Breast epithelium (tissue), 3 donors: ENCODE data around the gene GLRX.
"Not testable (repeated sequence)": the region's sequence is repeated elsewhere in the genome, so short reads cannot be mapped to it uniquely, and the experiment has no call there.

ENCODE experiments used
- POLR2A ChIP-seq: fragments of 450-650 bp; IDR thresholded peaks from one replicate; pipeline ENCODE4 v1.6.1; 2016; ENCODE audit warnings: antibody characterized with exemption, mild to moderate bottlenecking, moderate library complexity
- POLR2AphosphoS5 ChIP-seq, 3 donors: sonication (generic); formaldehyde crosslinking; IDR thresholded peaks; one replicate each; pipeline ENCODE4 v1.6.1; 2017; ENCODE audit warnings: antibody characterized with exemption in 3 of 3
- TF ChIP-seq, protein P1 (sequence below), 3 donors: fragments of 450-650 bp; IDR thresholded peaks; one replicate each; pipeline ENCODE4 v1.5.1; 2016 to 2017; ENCODE audit warnings: antibody characterized with exemption in 3 of 3, mild to moderate bottlenecking in 3 of 3, moderate library complexity in 3 of 3

DNA sequence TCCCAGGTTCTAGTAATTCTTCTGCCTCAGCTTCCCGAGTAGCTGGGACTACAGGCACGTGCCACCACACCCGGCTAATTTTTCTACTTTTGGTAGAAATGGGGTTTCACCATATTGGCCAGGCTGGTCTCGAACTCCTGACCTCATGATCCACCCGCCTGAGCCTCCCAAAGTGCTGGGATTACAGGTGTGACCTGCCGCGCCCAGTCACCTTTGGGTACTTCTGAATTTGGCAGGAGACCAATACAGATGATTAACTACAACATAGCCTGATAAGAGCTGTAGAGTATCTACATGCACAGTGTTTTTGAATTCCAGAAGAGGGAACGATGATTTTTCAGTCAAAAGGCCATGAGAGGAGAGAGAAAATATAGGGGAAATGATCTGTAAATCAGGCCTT is 9.5 kb downstream of the GLRX start:
- TF ChIP-seq POLR2A; POLR2AphosphoS5 (IDR thresholded peaks at IDR 0.05): not testable (repeated sequence)
- TF ChIP-seq, protein P1, sequence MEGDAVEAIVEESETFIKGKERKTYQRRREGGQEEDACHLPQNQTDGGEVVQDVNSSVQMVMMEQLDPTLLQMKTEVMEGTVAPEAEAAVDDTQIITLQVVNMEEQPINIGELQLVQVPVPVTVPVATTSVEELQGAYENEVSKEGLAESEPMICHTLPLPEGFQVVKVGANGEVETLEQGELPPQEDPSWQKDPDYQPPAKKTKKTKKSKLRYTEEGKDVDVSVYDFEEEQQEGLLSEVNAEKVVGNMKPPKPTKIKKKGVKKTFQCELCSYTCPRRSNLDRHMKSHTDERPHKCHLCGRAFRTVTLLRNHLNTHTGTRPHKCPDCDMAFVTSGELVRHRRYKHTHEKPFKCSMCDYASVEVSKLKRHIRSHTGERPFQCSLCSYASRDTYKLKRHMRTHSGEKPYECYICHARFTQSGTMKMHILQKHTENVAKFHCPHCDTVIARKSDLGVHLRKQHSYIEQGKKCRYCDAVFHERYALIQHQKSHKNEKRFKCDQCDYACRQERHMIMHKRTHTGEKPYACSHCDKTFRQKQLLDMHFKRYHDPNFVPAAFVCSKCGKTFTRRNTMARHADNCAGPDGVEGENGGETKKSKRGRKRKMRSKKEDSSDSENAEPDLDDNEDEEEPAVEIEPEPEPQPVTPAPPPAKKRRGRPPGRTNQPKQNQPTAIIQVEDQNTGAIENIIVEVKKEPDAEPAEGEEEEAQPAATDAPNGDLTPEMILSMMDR (IDR thresholded peaks at IDR 0.05), result not testable (repeated sequence)
